AG10803 (cell line): ENCODE measurements around the gene TRIOBP.

Experiments used
- DNase-seq: peaks from one replicate; pipeline ENCODE4 v3.0.0; 2010; ENCODE audit warnings: low read depth
- H3K4me3 ChIP-seq: 2 replicates; pipeline ENCODE4 v1.5.1; 2011; ENCODE audit warnings: mild to moderate bottlenecking, low read length, control low read depth
- TF ChIP-seq, protein P1 (sequence below): conservative IDR thresholded peaks from 2 replicates; pipeline ENCODE4 v1.5.1; 2011; ENCODE audit warnings: mild to moderate bottlenecking, low read length, control low read depth, inconsistent platforms

The TRIOBP gene

DNA sequence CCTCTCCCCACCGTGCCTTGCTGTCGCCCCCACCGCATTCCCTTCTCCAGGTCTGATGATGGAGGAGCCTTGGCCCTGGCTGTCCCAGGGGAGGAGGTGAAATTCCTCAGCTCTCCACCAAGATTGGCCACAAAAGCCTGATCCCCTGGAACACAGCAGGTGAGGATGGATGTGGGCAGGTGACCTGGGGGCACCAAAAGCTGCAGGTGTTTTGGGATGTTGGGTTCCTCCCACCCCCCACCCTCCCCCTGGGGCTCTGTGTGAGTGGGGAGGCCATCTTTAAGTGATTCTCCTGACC is 639 bp downstream of the TRIOBP start:
- TF ChIP-seq, protein P1, sequence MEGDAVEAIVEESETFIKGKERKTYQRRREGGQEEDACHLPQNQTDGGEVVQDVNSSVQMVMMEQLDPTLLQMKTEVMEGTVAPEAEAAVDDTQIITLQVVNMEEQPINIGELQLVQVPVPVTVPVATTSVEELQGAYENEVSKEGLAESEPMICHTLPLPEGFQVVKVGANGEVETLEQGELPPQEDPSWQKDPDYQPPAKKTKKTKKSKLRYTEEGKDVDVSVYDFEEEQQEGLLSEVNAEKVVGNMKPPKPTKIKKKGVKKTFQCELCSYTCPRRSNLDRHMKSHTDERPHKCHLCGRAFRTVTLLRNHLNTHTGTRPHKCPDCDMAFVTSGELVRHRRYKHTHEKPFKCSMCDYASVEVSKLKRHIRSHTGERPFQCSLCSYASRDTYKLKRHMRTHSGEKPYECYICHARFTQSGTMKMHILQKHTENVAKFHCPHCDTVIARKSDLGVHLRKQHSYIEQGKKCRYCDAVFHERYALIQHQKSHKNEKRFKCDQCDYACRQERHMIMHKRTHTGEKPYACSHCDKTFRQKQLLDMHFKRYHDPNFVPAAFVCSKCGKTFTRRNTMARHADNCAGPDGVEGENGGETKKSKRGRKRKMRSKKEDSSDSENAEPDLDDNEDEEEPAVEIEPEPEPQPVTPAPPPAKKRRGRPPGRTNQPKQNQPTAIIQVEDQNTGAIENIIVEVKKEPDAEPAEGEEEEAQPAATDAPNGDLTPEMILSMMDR, result no peak

DNA sequence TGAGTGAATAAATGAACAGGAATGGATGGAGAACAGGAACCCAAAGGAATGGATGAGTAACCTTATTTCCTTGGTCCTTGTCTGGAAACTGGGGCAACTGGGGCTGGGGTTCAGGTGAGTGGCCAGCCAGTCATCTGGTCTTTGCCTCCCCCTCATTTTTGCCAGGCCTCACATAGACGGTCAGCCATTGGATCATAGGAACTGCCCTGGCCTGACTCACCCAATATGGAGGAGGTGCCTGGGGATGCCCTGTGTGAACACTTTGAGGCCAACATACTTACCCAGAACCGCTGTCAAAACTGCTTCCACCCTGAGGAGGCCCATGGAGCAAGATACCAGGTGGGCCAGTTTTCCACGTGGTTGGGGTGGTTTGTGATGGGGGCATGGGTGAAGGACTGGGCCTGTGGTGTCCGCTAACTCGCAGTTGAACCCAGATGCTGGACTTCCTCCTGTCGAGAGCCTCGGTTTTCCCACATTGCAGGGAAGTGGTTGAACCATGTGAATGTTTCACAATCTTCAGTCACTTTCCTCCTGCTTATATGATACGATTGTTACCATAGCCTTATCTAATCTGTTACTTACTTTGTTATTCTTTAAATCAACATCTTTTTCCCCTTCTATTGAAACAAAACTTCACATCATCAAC is 4.4 kb downstream of the TRIOBP start:
- DNase-seq, result no peak
- H3K4me3 ChIP-seq, result no peak overlapping the region
- TF ChIP-seq, protein P1, result no peak

More for the DNA sequence above, 639 bp downstream of the TRIOBP start:
- H3K4me3 ChIP-seq, result no peak overlapping the region
- DNase-seq, result no peak

DNA sequence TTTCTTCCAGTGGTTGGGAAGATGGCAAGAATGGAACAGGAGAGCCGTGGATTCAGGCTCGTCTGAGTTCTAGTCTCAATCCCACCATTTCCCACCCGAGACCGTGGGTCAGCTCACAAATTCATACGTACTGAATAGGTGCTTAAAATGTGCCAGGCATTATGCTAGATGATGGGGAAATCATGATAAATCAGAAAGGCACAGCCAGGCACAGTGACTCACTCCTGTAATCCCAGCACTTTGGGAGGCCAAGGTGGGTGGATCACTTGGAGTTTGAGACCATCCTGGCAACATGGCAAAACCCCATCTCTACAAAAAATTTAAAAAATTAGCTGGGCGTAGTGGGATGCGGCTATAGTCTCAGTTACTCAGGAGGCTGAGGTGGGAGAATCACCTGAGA is 7.1 kb downstream of the TRIOBP start:
- H3K4me3 ChIP-seq, result no peak overlapping the region
- TF ChIP-seq, protein P1, result no peak
- no peak for DNase-seq

DNA sequence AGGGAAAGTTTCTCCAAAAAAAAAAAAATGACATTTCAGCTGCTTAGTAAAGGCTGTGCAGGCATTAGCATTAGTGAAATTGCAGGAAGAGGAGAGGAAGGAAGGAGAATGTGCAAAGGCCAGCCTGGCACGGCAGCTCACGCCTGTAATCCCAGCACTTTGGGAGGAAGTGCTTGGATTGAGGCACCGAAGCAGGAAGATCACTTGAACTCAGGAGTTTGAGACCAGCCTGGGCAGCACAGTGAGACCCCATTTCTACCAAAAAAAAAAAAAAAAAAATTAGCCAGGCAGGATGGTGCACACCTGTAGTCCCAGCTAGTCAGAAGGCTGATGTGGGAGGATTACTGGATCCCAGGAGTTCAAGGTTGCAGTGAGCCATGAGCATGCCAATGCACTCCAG is 7.8 kb downstream of the TRIOBP start:
- TF ChIP-seq, protein P1, result no peak
- no peak overlapping the region for H3K4me3 ChIP-seq
- no peak for DNase-seq

DNA sequence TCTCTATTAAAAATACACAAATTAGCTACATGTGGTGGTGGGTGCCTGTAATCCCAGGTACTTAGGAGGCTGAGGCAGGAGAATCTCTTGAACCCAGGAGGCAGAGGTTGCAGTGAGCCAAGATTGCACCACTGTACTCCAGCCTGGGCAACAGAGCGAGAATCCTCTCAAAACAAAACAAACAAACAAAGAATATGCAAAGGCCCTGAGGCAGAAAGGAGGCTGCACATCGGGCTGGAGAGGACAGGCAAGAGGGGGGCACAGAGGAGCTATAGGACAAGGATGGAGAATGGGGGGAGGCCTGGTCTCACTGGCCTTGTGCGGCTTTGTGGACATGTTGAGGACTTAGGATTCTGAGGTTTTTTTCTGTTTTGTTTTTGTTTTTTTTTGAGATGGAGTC is 8.4 kb downstream of the TRIOBP start:
- TF ChIP-seq, protein P1, result no peak
- no peak for DNase-seq
- H3K4me3 ChIP-seq, result no peak overlapping the region

DNA sequence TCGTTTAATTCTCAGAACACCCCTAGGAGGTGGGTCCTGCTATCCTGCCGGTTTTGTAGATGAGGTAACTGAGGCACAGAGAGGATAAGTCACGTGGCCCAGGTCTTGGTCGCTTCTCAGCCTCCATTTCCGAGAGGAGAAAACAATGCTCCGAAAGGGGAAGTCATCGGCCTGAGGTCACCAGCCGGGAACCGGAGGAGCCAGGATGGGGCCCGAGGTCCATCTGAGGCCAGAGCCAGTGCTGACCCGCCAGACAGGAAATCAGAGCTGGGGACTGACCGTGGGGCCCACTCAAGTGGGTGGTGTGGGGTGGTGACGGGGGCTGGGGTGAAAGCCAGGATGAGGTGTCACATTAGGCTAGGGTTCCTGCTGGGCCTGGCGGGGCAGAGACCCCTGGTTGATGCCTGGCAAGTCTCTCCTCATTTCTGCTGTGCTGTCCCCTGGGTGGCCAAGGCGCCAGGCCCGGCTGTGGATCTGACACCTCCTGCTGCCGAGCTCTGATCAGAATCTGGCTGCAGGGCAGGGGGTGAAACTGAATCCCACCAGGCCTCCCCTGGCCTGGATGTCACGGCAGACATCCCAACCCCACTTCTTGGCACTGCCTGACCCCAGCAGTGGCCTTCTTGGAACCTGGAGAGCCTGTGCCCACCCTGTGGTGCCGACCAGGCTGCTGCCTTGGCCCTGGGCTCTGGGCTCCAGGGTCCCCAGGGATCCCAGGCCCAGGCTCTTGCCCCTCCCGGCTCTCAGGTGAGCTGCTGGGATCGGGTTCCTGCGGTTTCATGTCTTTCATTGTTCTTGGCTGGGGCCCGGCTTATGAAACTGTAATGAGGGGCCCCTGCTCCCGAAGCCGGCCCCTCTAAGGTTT is 12.0 kb downstream of the TRIOBP start:
- no peak overlapping the region for H3K4me3 ChIP-seq
- no peak for DNase-seq
- TF ChIP-seq, protein P1, result no peak

DNA sequence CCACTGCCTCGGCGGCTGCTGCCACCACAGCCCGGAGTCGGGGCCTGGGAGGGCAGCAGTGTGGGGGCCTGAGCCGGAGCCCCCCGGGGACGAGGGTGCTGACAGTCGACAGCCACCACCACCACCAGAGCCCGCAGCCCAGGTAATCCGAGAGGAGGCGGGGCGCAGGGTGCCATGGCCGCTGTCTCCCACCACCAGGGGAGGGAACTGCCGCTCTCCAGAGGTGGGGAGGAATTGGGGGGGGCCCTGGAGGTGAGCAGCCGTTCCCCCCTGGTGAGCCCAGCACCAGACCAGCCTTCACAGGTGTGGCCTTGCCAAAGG is 12.6 kb downstream of the TRIOBP start:
- no peak for DNase-seq

More for the DNA sequence above, 12.6 kb downstream of the TRIOBP start:
- no peak overlapping the region for H3K4me3 ChIP-seq
- TF ChIP-seq, protein P1, result no peak
